Karpas-422 (cell line): Measurements from ENCODE around the gene FAM241B. TPM values are rescaled to one million over a fixed set of nuclear protein-coding genes. Genes with fewer than 3 reads are reported as not detected.

ENCODE experiments used
- DNase-seq: peaks from one replicate; pipeline ENCODE4 v3.0.0-alpha.2; 2015
- H2AFZ ChIP-seq: fragments of 200-600 bp; sonication (generic); 2 replicates; pipeline ENCODE4 v1.6.1; 2014; ENCODE audit warnings: antibody characterized with exemption, low read length, mixed read lengths
- H3K27ac ChIP-seq: fragments of 200-600 bp; sonication (generic); 2 replicates; pipeline ENCODE4 v1.5.1; 2014; ENCODE audit warnings: mild to moderate bottlenecking, low read length, moderate library complexity
- H3K27me3 ChIP-seq: fragments of 200-600 bp; sonication (generic); 2 replicates; pipeline ENCODE4 v1.6.1; 2014; ENCODE audit warnings: low read length, mixed read lengths
- H3K36me3 ChIP-seq: fragments of 200-600 bp; sonication (generic); 2 replicates; pipeline ENCODE4 v1.6.1; 2014; ENCODE audit warnings: low read length, mixed read lengths; ENCODE audit not compliant: insufficient read depth
- H3K4me1 ChIP-seq: fragments of 200-600 bp; sonication (generic); 2 replicates; pipeline ENCODE4 v1.6.1; 2014; ENCODE audit warnings: mild to moderate bottlenecking, low read length, mixed read lengths
- H3K4me2 ChIP-seq: fragments of 200-600 bp; sonication (generic); 2 replicates; pipeline ENCODE4 v1.6.1; 2014; ENCODE audit warnings: low read length, low read depth, mild to moderate bottlenecking; ENCODE audit not compliant: poor library complexity, severe bottlenecking
- H3K4me3 ChIP-seq: fragments of 200-600 bp; sonication (generic); 2 replicates; pipeline ENCODE4 v1.5.1; 2014; ENCODE audit warnings: mild to moderate bottlenecking, antibody characterized with exemption, low read length, mixed read lengths
- H3K79me2 ChIP-seq: fragments of 200-600 bp; sonication (generic); 2 replicates; pipeline ENCODE4 v1.6.1; 2014; ENCODE audit warnings: mild to moderate bottlenecking, low read length, mixed read lengths
- H3K9ac ChIP-seq: fragments of 200-600 bp; sonication (generic); 2 replicates; pipeline ENCODE4 v1.6.0; 2014; ENCODE audit warnings: low read length
- H3K9me2 ChIP-seq: fragments of 200-600 bp; sonication (generic), shearing (Covaris generic); replicated peaks from 2 replicates; pipeline ENCODE4 v1.6.0; 2014; ENCODE audit warnings: mild to moderate bottlenecking, low read length, moderate library complexity; ENCODE audit not compliant: insufficient read depth
- H3K9me3 ChIP-seq: fragments of 300-700, 200-600 bp; sonication (generic); 2 replicates; pipeline ENCODE4 v1.6.1; 2014; ENCODE audit warnings: low read length, mixed read lengths
- H4K20me1 ChIP-seq: fragments of 200-600 bp; sonication (generic); 2 replicates; pipeline ENCODE4 v1.6.1; 2014; ENCODE audit warnings: mild to moderate bottlenecking, antibody characterized with exemption, low read length, low read depth; ENCODE audit not compliant: insufficient read depth
- total RNA-seq: library from RNA; depleted of rRNA; stranded (reverse); fragments of >200 nt; shearing (Covaris generic); gene quantifications from 2 replicates; pipeline ENCODE4 v1.2.3, GENCODE V29; 2014; ENCODE audit warnings: low replicate concordance

Gene FAM241B
- total RNA-seq, 1 experiment from 2014 or later, result not detected

GRCh38 chr10:69663369-69663947 lies 33.4 kb downstream of the FAM241B start:
- H3K4me2 ChIP-seq, result no peak overlapping the region
- H3K9me3 ChIP-seq, result no peaks in the 10 kb centered on the region
- no peaks in the 10 kb centered on the region for H3K27me3 ChIP-seq
- no peaks in the 10 kb centered on the region for H3K79me2 ChIP-seq
- peak; percentile 46 for DNase-seq
- H3K4me1 ChIP-seq, result no peaks in the 10 kb centered on the region
- H3K27ac ChIP-seq, result no peak overlapping the region
- no peak overlapping the region for H3K4me3 ChIP-seq
- no peak overlapping the region for H3K9ac ChIP-seq
- H4K20me1 ChIP-seq, result 0 out of 2 replicates have a peak, but pooled peaks cover 4% of the 10 kb centered on the region
- no peaks in the 10 kb centered on the region for H3K9me2 ChIP-seq
- no peak overlapping the region for H2AFZ ChIP-seq
- H3K36me3 ChIP-seq, result no peaks in the 10 kb centered on the region

GRCh38 chr10:69665474-69666320 lies 35.6 kb downstream of the FAM241B start:
- Histone ChIP-seq H3K4me1 (no peaks in the 10 kb centered on the region), H3K79me2 (no peaks in the 10 kb centered on the region), H3K9me2 (no peaks in the 10 kb centered on the region), H3K36me3 (no peaks in the 10 kb centered on the region), H3K9ac (no peak overlapping the region), H2AFZ (no peak overlapping the region), H3K27me3 (no peaks in the 10 kb centered on the region), H3K4me3 (no peak overlapping the region), H3K9me3 (no peaks in the 10 kb centered on the region), H3K4me2 (no peak overlapping the region), H3K27ac (no peak overlapping the region), H4K20me1 (0 out of 2 replicates have a peak, but pooled peaks cover 4% of the 10 kb centered on the region)
- no peak for DNase-seq

- Histone ChIP-seq H3K4me2 (no peak overlapping the region), H3K4me3 (no peak overlapping the region), H3K27ac (no peak overlapping the region), H4K20me1 (0 out of 2 replicates have a peak, but pooled peaks cover 4% of the 10 kb centered on the region), H3K79me2 (no peaks in the 10 kb centered on the region), H3K9me2 (no peaks in the 10 kb centered on the region), H3K27me3 (no peaks in the 10 kb centered on the region), H3K9ac (no peak overlapping the region), H3K9me3 (no peaks in the 10 kb centered on the region), H2AFZ (no peak overlapping the region), H3K4me1 (no peaks in the 10 kb centered on the region), H3K36me3 (no peaks in the 10 kb centered on the region)
- DNase-seq, result no peak
These were observed 36.7 kb downstream of the FAM241B start for GRCh38 chr10:69666756-69667155.

GRCh38 chr10:69668721-69669120 lies 38.7 kb downstream of the FAM241B start:
- H3K36me3 ChIP-seq, result no peaks in the 10 kb centered on the region
- H3K9me3 ChIP-seq, result no peaks in the 10 kb centered on the region
- DNase-seq, result no peak
- H3K27ac ChIP-seq, result no peak overlapping the region
- no peak overlapping the region for H2AFZ ChIP-seq
- H3K79me2 ChIP-seq, result no peaks in the 10 kb centered on the region
- no peaks in the 10 kb centered on the region for H3K4me1 ChIP-seq
- H3K4me3 ChIP-seq, result no peak overlapping the region
- H3K27me3 ChIP-seq, result no peaks in the 10 kb centered on the region
- H3K4me2 ChIP-seq, result no peak overlapping the region
- H3K9me2 ChIP-seq, result no peaks in the 10 kb centered on the region
- no peak overlapping the region for H3K9ac ChIP-seq
- no peaks in the 10 kb centered on the region for H4K20me1 ChIP-seq

GRCh38 chr10:69669409-69669808 lies 39.4 kb downstream of the FAM241B start:
- no peak overlapping the region for H3K4me3 ChIP-seq
- H4K20me1 ChIP-seq, result no peaks in the 10 kb centered on the region
- no peak overlapping the region for H2AFZ ChIP-seq
- no peak overlapping the region for H3K27ac ChIP-seq
- no peak overlapping the region for H3K4me2 ChIP-seq
- no peaks in the 10 kb centered on the region for H3K36me3 ChIP-seq
- no peaks in the 10 kb centered on the region for H3K27me3 ChIP-seq
- no peak overlapping the region for H3K9ac ChIP-seq
- no peaks in the 10 kb centered on the region for H3K9me2 ChIP-seq
- no peaks in the 10 kb centered on the region for H3K9me3 ChIP-seq
- DNase-seq, result no peak
- H3K4me1 ChIP-seq, result no peaks in the 10 kb centered on the region
- H3K79me2 ChIP-seq, result no peaks in the 10 kb centered on the region

- no peak for DNase-seq
- Histone ChIP-seq H3K79me2 (no peaks in the 10 kb centered on the region), H2AFZ (no peak overlapping the region), H3K4me1 (no peaks in the 10 kb centered on the region), H3K27ac (no peak overlapping the region), H3K9me3 (no peaks in the 10 kb centered on the region), H3K36me3 (no peaks in the 10 kb centered on the region), H3K4me3 (no peak overlapping the region), H3K27me3 (no peaks in the 10 kb centered on the region), H3K9me2 (no peaks in the 10 kb centered on the region), H3K4me2 (no peak overlapping the region), H3K9ac (no peak overlapping the region), H4K20me1 (no peaks in the 10 kb centered on the region)
These were observed 43.5 kb downstream of the FAM241B start for GRCh38 chr10:69673521-69673920.

- Histone ChIP-seq H3K9ac (no peak overlapping the region), H3K9me2 (no peaks in the 10 kb centered on the region), H3K36me3 (no peaks in the 10 kb centered on the region), H3K9me3 (no peaks in the 10 kb centered on the region), H4K20me1 (no peaks in the 10 kb centered on the region), H3K4me1 (no peaks in the 10 kb centered on the region), H3K4me3 (no peak overlapping the region), H3K79me2 (no peaks in the 10 kb centered on the region), H3K27me3 (no peaks in the 10 kb centered on the region), H3K4me2 (no peak overlapping the region), H3K27ac (no peak overlapping the region), H2AFZ (no peak overlapping the region)
- no peak for DNase-seq
These were observed 44.7 kb downstream of the FAM241B start for GRCh38 chr10:69674786-69675185.

GRCh38 chr10:69676301-69676700 lies 46.3 kb downstream of the FAM241B start:
- no peak overlapping the region for H3K9ac ChIP-seq
- no peak for DNase-seq
- no peaks in the 10 kb centered on the region for H3K9me3 ChIP-seq
- H2AFZ ChIP-seq, result no peak overlapping the region
- no peaks in the 10 kb centered on the region for H4K20me1 ChIP-seq
- H3K27ac ChIP-seq, result no peak overlapping the region
- H3K79me2 ChIP-seq, result no peaks in the 10 kb centered on the region
- no peak overlapping the region for H3K4me3 ChIP-seq
- H3K9me2 ChIP-seq, result no peaks in the 10 kb centered on the region
- no peaks in the 10 kb centered on the region for H3K4me1 ChIP-seq
- no peak overlapping the region for H3K4me2 ChIP-seq
- H3K36me3 ChIP-seq, result no peaks in the 10 kb centered on the region
- no peaks in the 10 kb centered on the region for H3K27me3 ChIP-seq
